Endodermal cell (in vitro differentiated cells): Measurements from ENCODE around the gene ZNF787. TPM values are rescaled to one million over a fixed set of nuclear protein-coding genes. Genes with fewer than 3 reads are reported as not detected.

Experiments
- DNase-seq: peaks from one replicate; pipeline ENCODE4 v3.0.0-alpha.2; 2017
- H3K27ac ChIP-seq: 2 replicates; pipeline ENCODE4 v1.5.1; 2013; ENCODE audit warnings: mild to moderate bottlenecking, low read depth, low read length, moderate library complexity
- H3K27me3 ChIP-seq: 2 replicates; pipeline ENCODE4 v1.6.1; 2013; ENCODE audit warnings: mild to moderate bottlenecking, low read length, moderate library complexity; ENCODE audit not compliant: insufficient read depth, control insufficient read depth, poor library complexity, severe bottlenecking
- H3K36me3 ChIP-seq: 2 replicates; pipeline ENCODE4 v1.7.0; 2013; ENCODE audit warnings: mild to moderate bottlenecking, low read length, moderate library complexity; ENCODE audit not compliant: control insufficient read depth, insufficient read depth
- H3K4me1 ChIP-seq: one replicate; pipeline ENCODE4 v1.7.0; 2013; ENCODE audit warnings: low read length; ENCODE audit not compliant: control insufficient read depth, insufficient read depth
- H3K4me3 ChIP-seq: 2 replicates; pipeline ENCODE4 v1.5.1; 2013; ENCODE audit warnings: mild to moderate bottlenecking, low read length, moderate library complexity
- H3K9ac ChIP-seq: 2 replicates; pipeline ENCODE4 v1.6.1; 2013; ENCODE audit warnings: mild to moderate bottlenecking, low read length, moderate library complexity; ENCODE audit not compliant: poor library complexity, severe bottlenecking; ENCODE audit errors: extremely low read depth
- H3K9me3 ChIP-seq: 2 replicates; pipeline ENCODE4 v1.6.1; 2013; ENCODE audit warnings: mild to moderate bottlenecking, low read length, moderate library complexity; ENCODE audit not compliant: control insufficient read depth
- H3K27ac Mint-ChIP-seq: 2 replicates; pipeline ENCODE4 v1.8.0; 2020; ENCODE audit warnings: mixed read lengths
- H3K27me3 Mint-ChIP-seq: 2 replicates; pipeline ENCODE4 v1.8.0; 2021; ENCODE audit warnings: mild to moderate bottlenecking, mixed read lengths; ENCODE audit not compliant: insufficient read depth
- H3K36me3 Mint-ChIP-seq: 2 replicates; pipeline ENCODE4 v1.8.0; 2020; ENCODE audit warnings: low read depth, mixed read lengths
- H3K4me1 Mint-ChIP-seq: 2 replicates; pipeline ENCODE4 v1.8.0; 2020; ENCODE audit warnings: mixed read lengths
- H3K4me3 Mint-ChIP-seq: 2 replicates; pipeline ENCODE4 v1.8.0; 2020; ENCODE audit warnings: mild to moderate bottlenecking, moderate library complexity, mixed read lengths
- H3K9me3 Mint-ChIP-seq: 2 replicates; pipeline ENCODE4 v1.8.0; 2020; ENCODE audit warnings: mild to moderate bottlenecking, mixed read lengths
- WGBS, 2 experiments: methylation state at CpG; one replicate each; pipeline versions ENCODE4 v1.1.5 to v1.1.7; 2013; ENCODE audit warnings: missing lambda C conversion rate in 2 of 2, mixed read lengths in 1 of 2; ENCODE audit not compliant: insufficient coverage in 1 of 2, insufficient read length in 1 of 2; 5-methylcytosine and 5-hydroxymethylcytosine counted together
- total RNA-seq, 2 donors: library from RNA; stranded (reverse); fragmentation: NEBNext Ultra II Directional in 1 of 2; extraction: Animal tissue kit (Norgen Biotek cat#: 25700) in 1 of 2; gene quantifications; 2 replicates in 1 of 2; 3 replicates in 1 of 2; pipeline ENCODE4 v1.2.1, GENCODE V29; 2021
- TF ChIP-seq, protein P1 (sequence below): fragments of 200-600 bp; sonication (generic); conservative IDR thresholded peaks from 2 replicates; pipeline ENCODE4 v1.5.0; 2021; ENCODE audit warnings: antibody characterized with exemption, mild to moderate bottlenecking

Gene ZNF787
- total RNA-seq, 2 donors from 2014 or later: 42.1 to 43.7 TPM

DNA sequence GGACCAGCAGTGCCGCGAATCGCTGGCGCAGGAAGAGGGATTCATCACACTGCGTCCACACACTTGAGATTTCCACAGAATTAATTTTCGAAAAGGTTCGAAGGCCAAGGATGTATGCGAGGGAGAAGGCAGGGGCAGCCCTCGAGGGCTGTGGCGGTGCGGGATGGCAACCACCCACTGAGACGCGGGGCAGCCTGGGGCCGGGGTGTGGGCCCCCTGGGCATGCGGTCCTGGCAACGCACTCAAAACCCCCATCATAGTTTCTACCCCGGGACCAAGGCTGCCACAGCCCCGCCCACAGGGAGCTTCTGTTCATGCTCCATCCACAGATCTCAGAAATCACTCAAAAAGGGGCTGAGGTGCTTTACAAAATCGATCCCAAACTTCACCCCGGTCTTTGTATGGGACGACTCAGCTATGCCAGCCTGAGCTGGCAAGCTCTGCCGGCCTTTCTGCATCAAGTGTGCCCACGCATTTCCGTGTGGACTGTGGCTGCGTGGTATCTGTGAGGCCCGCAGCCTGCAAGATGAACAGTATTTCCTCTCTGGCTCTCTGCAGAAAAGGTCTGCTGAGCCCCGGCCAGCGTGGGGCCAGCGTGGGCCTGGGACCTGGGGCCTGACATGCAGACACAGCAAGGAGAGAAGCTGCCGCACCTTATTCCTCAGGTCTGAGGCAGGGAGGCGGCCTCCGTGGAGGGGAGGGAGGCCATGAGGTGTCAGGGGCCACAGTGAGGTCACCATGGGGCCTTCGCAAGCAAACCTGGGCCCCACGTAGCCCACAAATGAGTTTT lies 19.2 kb downstream of the ZNF787 start:
- no peaks in the 10 kb centered on the region for H3K27me3 Mint-ChIP-seq
- no peak overlapping the region for H3K27ac Mint-ChIP-seq
- H3K4me3 Mint-ChIP-seq: no peak overlapping the region
- Histone ChIP-seq H3K9me3 (no peaks in the 10 kb centered on the region), H3K4me1 (no peaks in the 10 kb centered on the region), H3K9ac (no peak overlapping the region), H3K27ac (no peak overlapping the region), H3K36me3 (peaks cover 14% of the 10 kb centered on the region), H3K4me3 (no peak overlapping the region), H3K27me3 (no peaks in the 10 kb centered on the region)
- H3K4me1 Mint-ChIP-seq: peaks cover 10% of the 10 kb centered on the region
- no peaks in the 10 kb centered on the region for H3K9me3 Mint-ChIP-seq
- no peak for DNase-seq
- TF ChIP-seq, protein P1, sequence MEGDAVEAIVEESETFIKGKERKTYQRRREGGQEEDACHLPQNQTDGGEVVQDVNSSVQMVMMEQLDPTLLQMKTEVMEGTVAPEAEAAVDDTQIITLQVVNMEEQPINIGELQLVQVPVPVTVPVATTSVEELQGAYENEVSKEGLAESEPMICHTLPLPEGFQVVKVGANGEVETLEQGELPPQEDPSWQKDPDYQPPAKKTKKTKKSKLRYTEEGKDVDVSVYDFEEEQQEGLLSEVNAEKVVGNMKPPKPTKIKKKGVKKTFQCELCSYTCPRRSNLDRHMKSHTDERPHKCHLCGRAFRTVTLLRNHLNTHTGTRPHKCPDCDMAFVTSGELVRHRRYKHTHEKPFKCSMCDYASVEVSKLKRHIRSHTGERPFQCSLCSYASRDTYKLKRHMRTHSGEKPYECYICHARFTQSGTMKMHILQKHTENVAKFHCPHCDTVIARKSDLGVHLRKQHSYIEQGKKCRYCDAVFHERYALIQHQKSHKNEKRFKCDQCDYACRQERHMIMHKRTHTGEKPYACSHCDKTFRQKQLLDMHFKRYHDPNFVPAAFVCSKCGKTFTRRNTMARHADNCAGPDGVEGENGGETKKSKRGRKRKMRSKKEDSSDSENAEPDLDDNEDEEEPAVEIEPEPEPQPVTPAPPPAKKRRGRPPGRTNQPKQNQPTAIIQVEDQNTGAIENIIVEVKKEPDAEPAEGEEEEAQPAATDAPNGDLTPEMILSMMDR: no peak
- 96% methylated on average over 19 to 34 of the region's 34 CpGs for WGBS, 2 experiments
- H3K36me3 Mint-ChIP-seq: peaks cover 22% of the 10 kb centered on the region

GRCh38 chr19:56101095-56101494 lies 20.0 kb downstream of the ZNF787 start:
- Histone ChIP-seq H3K9me3 (no peaks in the 10 kb centered on the region), H3K27ac (no peak overlapping the region), H3K27me3 (no peaks in the 10 kb centered on the region), H3K4me3 (no peak overlapping the region), H3K9ac (no peak overlapping the region), H3K4me1 (no peaks in the 10 kb centered on the region), H3K36me3 (peaks cover 11% of the 10 kb centered on the region)
- H3K9me3 Mint-ChIP-seq: no peaks in the 10 kb centered on the region
- DNase-seq: no peak
- peaks cover 15% of the 10 kb centered on the region for H3K36me3 Mint-ChIP-seq
- TF ChIP-seq, protein P1: no peak
- peaks cover 5% of the 10 kb centered on the region for H3K4me1 Mint-ChIP-seq
- 88 to 90% methylated on average over 18 to 25 of the region's 25 CpGs for WGBS, 2 experiments
- no peak overlapping the region for H3K27ac Mint-ChIP-seq
- H3K27me3 Mint-ChIP-seq: no peaks in the 10 kb centered on the region
- H3K4me3 Mint-ChIP-seq: no peak overlapping the region

GRCh38 chr19:56099638-56100539 lies 21.2 kb downstream of the ZNF787 start:
- Mint-ChIP-seq H3K4me3 (no peak overlapping the region), H3K9me3 (peaks cover 3% of the 10 kb centered on the region), H3K4me1 (no peaks in the 10 kb centered on the region), H3K36me3 (peaks cover 24% of the 10 kb centered on the region), H3K27me3 (no peaks in the 10 kb centered on the region), H3K27ac (no peak overlapping the region)
- DNase-seq: no peak
- H3K9ac ChIP-seq: no peak overlapping the region
- 94 to 98% methylated on average over 23 to 30 of the region's 31 CpGs for WGBS, 2 experiments
- H3K4me1 ChIP-seq: no peaks in the 10 kb centered on the region
- H3K27ac ChIP-seq: no peak overlapping the region
- H3K36me3 ChIP-seq: peaks cover 22% of the 10 kb centered on the region
- H3K27me3 ChIP-seq: no peaks in the 10 kb centered on the region
- H3K4me3 ChIP-seq: no peak overlapping the region
- TF ChIP-seq, protein P1: no peak
- no peaks in the 10 kb centered on the region for H3K9me3 ChIP-seq
